ENCODE results near the gene SLC18A2.

The SLC18A2 gene

DNA sequence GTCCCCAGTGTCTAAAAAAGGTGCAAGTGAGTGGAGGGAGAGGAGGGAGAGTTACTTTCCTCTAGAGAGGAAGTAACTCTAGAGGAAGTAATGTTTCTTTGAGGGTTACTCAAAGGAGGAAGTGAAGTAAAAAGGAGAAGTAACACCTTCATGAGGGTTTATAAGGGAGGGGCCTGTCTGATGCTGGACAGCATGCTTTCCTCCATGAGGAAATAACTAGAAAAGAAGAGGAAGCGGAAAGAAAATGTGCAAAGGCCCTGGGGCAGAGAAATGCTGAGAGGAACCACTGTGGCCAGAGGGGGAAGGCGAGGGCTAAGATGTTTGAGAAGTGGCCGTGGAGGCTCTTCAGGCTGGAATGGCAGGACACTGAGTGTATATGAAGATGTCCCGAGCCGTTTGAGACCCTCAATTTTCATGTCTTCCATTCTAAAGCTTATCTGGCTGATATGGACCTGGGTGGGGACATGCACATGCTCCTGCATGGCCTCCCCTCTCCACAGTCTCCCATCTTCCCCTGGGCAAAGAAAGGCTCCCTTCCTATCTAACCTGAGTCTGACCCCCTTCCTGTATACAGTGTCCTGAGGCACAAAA is 3.4 kb upstream of the SLC18A2 start:
- DNase-seq (ENCODE audit: low spot score) = no peak

- no peak for DNase-seq (ENCODE audit: low spot score)
These were observed 1.9 kb upstream of the SLC18A2 start for GRCh38 chr10:117239051-117239450.

DNA sequence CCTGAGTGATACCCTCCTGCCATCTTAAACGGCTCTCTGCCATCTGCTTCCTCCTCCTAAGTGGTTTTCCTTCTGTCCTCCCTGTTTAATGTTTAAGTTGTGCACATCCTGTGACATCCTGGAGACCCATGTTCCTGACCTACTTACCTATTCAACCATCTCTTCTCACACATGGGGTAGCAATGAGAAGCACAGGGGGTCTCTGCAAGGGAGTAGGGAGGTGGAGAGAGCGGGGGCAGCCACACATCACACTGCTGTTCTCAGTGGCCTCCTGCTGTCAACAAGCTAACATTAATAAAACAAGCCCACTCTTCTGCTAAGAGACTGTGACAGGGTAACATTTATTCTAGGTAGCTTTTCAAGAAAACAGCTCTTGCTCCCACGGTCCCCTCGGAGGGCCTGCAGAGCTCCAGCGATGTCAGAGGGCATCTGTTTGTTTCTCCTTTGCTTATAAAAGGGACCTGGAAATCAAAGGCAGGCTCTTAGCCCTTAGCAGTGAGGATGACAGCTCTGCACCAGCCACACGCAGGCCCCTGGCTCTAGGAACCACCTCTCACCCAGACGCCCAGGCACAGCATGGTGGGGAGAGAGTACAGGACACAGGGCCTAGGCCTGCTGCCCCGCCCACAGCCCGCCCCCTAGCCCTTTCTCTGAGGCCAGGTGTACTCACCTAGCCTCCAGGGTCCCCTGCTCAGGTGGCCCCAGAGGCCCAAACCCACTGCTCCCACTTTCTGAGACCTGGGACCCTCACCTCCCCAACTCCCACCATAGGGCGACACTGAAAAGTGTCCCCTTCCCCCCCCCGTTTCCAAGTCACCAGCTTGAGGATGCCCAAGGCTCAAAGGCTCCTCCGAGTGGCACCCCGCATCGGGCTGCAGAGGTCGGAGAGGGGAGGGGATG is 943 bp upstream of the SLC18A2 start:
- DNase-seq (ENCODE audit: low spot score) = no peak

DNA sequence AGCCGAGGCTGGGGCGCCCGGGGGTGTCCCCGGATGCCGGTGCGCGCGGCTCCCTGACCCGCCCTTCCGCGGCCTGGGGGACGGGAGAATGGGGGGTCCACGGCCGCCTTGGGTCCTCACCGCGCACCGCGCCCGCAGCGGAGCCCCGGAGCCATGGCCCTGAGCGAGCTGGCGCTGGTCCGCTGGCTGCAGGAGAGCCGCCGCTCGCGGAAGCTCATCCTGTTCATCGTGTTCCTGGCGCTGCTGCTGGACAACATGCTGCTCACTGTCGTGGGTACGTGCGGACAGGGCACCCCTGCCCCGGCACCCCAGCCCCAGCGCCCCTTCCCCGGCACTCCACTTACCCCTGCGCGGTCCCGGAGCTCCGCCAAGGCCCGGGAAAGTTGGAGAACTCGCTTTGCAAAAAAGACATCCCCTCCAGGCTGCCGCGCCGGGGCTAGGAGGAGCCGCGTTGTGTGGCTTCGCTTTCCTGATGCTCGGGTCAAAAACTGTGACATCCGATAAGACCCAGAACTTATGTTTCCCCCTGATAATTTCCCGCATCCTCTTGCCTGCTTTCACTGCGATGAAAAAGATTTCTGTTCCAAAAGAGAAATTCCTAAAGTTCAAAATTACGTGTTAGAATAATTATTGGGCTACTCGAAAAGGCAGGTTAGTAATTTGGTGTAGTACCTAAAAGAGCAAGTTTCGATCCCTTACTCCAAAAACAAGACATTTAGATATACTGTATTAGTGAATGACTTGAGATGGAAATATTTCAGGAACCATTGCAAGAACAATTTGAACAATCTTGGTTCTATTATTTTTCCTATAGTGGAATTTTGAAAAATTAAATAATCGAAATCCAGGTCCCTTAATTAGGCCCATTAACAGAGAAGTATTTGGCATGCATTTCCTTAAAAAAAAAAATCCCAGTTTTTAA is 888 bp downstream of the SLC18A2 start:
- DNase-seq (ENCODE audit: low spot score) = no peak

DNA sequence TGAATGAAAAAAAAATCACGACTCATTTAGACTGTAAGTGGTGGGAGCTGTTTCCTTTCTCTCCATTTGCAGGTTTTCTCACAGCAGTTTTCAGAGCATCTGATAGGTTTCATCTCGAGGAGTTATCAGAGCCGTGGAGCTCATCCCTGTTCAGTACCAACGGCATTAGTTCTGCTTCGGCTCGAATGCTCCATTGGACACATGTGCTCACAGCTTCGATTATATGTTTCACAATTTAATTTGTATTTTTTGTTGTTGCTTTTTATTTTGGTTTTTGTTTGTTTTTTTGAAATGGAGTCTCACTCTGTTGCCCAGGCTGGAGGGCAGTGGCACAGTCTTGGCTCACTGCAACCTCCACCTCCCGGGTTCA is 1.5 kb downstream of the SLC18A2 start:
- DNase-seq (ENCODE audit: low spot score) = no peak

- DNase-seq (ENCODE audit: low spot score) = no peak
These were observed 6.2 kb downstream of the SLC18A2 start for GRCh38 chr10:117246997-117247671.

- DNase-seq (ENCODE audit: low spot score) = no peak
These were observed 8.0 kb downstream of the SLC18A2 start for GRCh38 chr10:117248750-117249465.

GRCh38 chr10:117249493-117250093 is 8.7 kb downstream of the SLC18A2 start:
- no peak for DNase-seq (ENCODE audit: low spot score)

DNA sequence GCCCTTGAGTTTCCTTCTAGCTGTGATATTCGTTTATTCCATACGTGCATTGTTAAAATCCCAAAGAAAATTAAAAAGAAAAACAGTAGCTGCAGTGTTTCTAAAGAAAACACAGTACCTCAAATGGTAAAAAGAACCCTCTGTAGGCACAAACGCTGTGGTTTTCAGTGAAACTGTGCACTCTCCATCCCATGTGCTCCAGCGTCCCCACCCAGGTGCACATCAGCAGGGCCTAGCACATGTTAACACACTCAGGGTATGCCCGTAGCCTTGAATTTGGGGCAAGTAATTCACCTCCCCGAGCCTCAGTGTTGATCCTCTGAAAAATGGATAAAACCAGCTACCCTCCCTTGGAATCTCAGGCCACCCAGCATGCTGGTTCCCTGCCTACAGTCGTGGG is 9.5 kb downstream of the SLC18A2 start:
- DNase-seq (ENCODE audit: low spot score) = no peak

DNA sequence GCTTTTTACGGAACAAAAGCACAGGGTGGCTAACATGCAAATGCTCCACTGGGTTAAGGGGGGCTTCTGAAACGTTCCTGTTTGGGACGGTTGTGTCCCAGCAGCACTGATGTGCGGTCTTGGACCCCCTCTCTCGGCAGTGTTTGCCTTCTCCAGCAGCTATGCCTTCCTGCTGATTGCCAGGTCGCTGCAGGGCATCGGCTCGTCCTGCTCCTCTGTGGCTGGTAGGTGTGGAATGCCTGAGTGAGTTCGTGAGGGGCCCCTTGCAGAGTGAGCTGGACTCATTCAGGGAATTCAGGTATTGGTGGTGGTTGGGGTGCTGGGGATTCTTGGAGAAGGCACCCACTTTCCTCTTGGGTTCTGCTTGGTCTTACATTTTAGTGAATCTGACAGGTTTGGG is 13.0 kb downstream of the SLC18A2 start:
- DNase-seq (ENCODE audit: low spot score) = no peak

DNA sequence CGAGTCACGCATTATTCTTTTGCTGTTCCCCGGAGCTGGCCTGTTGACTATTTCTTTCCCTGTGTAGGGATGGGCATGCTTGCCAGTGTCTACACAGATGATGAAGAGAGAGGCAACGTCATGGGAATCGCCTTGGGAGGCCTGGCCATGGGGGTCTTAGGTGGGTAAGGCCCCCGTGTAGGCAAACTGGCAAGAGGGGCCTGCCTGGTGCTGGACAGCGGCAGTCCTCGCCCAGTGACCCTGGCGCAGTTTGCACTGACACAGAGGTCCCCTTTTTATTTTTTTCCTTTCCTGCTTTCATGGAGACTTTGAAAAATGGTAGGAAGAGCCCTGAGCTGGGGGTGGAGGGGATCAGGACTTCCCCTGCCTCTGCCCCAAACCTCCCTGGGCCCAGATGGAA is 13.4 kb downstream of the SLC18A2 start:
- no peak for DNase-seq (ENCODE audit: low spot score)

GRCh38 chr10:117254774-117255735 is 14.1 kb downstream of the SLC18A2 start:
- DNase-seq (ENCODE audit: low spot score) = no peak

GRCh38 chr10:117255835-117256460 is 15.0 kb downstream of the SLC18A2 start:
- DNase-seq (ENCODE audit: low spot score) = no peak

GRCh38 chr10:117256910-117257309 is 16.0 kb downstream of the SLC18A2 start:
- no peak for DNase-seq (ENCODE audit: low spot score)

DNA sequence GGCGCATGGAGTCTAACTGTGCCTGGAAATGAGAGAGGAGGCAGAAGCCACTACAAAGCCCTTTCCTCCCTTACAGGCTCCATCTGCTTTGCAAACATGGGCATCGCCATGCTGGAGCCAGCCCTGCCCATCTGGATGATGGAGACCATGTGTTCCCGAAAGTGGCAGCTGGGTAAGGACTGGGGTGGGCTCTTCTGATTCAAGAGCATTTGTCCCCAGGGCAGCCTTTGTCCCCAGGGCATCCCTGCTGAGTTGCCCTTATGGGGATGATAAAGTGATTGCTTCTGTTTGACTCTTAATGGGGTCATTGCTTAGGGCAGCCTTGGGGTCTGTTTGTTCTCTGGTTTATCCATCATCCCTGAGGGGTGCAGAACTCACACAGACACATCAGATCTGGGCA is 16.8 kb downstream of the SLC18A2 start:
- DNase-seq (ENCODE audit: low spot score) = no peak

GRCh38 chr10:117259279-117259678 is 18.4 kb downstream of the SLC18A2 start:
- no peak for DNase-seq (ENCODE audit: low spot score)

DNA sequence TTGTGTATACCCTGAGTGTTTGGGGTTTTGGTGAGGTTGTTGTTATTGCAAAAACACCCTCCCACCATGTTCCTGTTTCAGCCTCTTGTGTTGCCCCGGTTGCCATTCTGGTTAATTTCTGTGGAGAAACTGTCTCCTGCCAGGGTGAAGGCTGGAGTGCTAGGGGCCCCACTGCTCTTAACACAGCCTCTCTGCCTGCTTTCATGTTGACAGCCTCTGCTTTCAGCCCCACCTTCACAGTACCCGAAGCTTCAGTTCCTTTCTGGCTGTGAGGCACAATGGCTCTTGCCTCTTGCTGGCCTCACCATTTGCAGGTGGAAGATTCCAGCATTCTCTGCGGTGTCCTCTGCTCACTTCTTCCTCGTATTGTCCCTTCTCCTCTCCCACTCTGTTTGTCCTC is 19.2 kb downstream of the SLC18A2 start:
- no peak for DNase-seq (ENCODE audit: low spot score)

- DNase-seq (ENCODE audit: low spot score) = no peak
These were observed 20.6 kb downstream of the SLC18A2 start for GRCh38 chr10:117261501-117261900.

DNA sequence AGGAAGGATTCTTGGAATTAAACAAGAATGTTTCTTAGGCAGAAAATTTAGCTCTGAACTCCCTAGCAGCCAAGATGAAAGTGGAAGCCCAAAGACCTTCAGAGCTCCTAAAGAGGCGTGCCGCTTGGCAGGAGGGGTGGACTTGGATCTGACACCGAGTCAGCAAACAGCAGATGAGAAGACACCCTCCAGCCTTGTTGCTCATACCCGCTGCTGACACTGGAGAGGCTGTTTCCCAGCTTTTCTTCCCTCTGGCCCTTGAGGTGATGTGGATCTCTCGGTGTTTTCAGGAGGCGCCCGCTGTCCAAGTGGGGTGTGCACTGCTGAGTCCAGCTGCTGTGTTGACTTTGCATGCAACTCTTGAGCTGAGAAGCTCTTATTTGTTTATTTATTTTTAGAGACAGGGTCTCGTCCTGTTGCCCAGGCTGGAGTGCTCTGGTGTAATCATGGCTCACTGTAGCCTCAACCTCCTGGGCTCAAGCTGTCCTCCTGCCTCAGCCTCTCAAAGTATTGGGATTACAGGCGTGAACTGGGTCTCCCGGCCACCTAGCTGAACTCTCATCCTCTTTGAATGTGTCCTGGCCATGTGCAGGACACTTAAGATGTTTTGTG is 21.5 kb downstream of the SLC18A2 start:
- no peak for DNase-seq (ENCODE audit: low spot score)
